NT2/D1 (cell line): Measurements from ENCODE around the gene CDKN1A.

Source experiments
- DNase-seq: peaks from one replicate; pipeline ENCODE4 v3.0.0-alpha.2; 2011; ENCODE audit warnings: low read depth, low spot score
- H3K27me3 ChIP-seq: 2 replicates; pipeline ENCODE4 v1.6.0; 2011; ENCODE audit warnings: mild to moderate bottlenecking; ENCODE audit not compliant: insufficient read length, insufficient read depth
- H3K36me3 ChIP-seq: 2 replicates; pipeline ENCODE4 v1.6.1; 2011; ENCODE audit warnings: mild to moderate bottlenecking, low read length, mixed read lengths; ENCODE audit not compliant: insufficient read depth, insufficient read length
- H3K4me1 ChIP-seq: 2 replicates; pipeline ENCODE4 v1.5.1; 2011; ENCODE audit not compliant: insufficient read depth, insufficient read length
- H3K4me3 ChIP-seq: 2 replicates; pipeline ENCODE4 v1.5.1; 2011; ENCODE audit warnings: low read depth; ENCODE audit not compliant: insufficient read length
- H3K9ac ChIP-seq: 2 replicates; pipeline ENCODE4 v1.6.0; 2011; ENCODE audit warnings: low read depth; ENCODE audit not compliant: insufficient read length
- H3K9me3 ChIP-seq: 2 replicates; pipeline ENCODE4 v1.5.1; 2011; ENCODE audit warnings: mild to moderate bottlenecking, low read length; ENCODE audit not compliant: insufficient read depth
- SUZ12 ChIP-seq: IDR thresholded peaks from 2 replicates; pipeline ENCODE4 v1.6.1; 2011; ENCODE audit not compliant: insufficient read length, insufficient read depth; ENCODE audit errors: extremely low read depth
- YY1 ChIP-seq: IDR thresholded peaks from 2 replicates; pipeline ENCODE4 v1.6.1; 2011; ENCODE audit not compliant: insufficient read length, insufficient read depth
- ZNF274 ChIP-seq: IDR thresholded peaks from 2 replicates; pipeline ENCODE4 v1.6.1; 2011; ENCODE audit warnings: mild to moderate bottlenecking, low read depth, low read length

The CDKN1A gene

DNA sequence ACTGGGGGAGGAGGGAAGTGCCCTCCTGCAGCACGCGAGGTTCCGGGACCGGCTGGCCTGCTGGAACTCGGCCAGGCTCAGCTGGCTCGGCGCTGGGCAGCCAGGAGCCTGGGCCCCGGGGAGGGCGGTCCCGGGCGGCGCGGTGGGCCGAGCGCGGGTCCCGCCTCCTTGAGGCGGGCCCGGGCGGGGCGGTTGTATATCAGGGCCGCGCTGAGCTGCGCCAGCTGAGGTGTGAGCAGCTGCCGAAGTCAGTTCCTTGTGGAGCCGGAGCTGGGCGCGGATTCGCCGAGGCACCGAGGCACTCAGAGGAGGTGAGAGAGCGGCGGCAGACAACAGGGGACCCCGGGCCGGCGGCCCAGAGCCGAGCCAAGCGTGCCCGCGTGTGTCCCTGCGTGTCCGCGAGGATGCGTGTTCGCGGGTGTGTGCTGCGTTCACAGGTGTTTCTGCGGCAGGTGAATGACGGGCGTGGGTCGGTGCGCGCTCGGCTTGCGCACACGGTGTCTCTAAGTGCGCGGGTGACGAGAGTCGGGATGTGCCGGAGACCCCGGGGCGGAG is at the start of gene CDKN1A:
CDKN1A (plus strand) TSS at position 227 of the 555 bp plus-strand sequence. CDS start 5,388 bp downstream, outside the sequence.
- H3K9ac ChIP-seq = peak within 1 kb of the TSS; percentile 90
- peaks cover 17% of the 10 kb centered on the region for H3K36me3 ChIP-seq
- peaks cover 27% of the 10 kb centered on the region for H3K27me3 ChIP-seq
- peak within 1 kb of the TSS; percentile 85 for H3K4me3 ChIP-seq
- no peak for TF ChIP-seq SUZ12
- H3K9me3 ChIP-seq = no peaks in the 10 kb centered on the region
- H3K4me1 ChIP-seq = peaks cover 8% of the 10 kb centered on the region
- peak; percentile 48 for DNase-seq

DNA sequence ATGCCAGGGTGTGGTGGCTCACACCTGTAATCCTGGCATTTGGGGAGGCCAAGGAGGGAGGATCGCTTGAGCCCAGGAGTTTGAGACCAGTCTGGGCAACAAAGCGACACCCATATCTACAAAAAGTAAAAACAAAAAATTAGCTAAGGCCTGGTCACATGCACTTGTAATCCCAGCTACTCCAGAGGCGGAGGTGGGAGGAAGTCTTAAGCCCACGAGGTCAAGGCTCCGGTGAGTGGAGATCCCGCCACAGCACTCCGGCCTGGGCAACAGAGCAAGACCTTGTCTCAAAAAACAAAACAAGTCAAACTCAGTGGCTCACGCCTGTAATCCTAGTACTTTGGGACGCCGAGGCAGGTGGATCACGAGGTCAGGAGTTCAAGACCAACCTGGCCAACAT is 48.7 kb upstream of the CDKN1A start:
- Histone ChIP-seq H3K36me3 (no peaks in the 10 kb centered on the region), H3K4me3 (no peak overlapping the region), H3K27me3 (no peaks in the 10 kb centered on the region), H3K9ac (no peak overlapping the region), H3K9me3 (no peaks in the 10 kb centered on the region), H3K4me1 (peaks cover 8% of the 10 kb centered on the region)
- TF ChIP-seq SUZ12 (no peak), ZNF274 (no peak), YY1 (no peak)
- no peak for DNase-seq

DNA sequence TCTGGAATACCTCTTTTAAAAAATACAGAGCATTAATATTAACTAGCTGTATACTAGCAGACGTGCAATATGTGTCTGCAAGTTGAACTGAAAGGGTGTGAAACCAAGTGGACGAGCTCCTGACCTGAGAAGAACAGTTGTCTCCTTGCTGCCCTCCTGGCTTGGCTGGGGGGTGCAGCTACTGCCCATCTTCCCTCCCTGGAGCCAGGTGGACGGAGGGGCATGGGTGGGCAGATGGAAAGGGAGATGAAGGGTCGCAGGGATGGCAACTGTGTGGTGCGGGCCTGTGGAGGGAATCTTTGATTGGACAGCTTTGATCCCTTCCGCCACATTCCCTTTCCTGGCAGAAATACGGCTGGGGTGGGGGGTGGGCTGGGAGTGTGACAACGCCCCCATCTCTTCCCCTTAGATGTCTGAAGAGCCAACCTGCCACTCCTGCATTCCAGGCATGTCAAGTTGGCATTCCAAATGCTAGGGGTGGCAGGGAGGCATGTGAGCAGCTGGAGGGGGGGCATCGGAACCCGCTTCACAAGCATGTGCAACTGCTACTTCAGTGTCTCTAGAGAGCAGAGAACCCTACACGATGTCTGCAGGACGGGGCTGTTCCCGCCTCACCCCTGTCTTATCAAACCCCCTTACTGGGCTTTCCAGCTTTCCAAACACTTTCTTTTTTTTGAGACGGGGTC is 47.0 kb upstream of the CDKN1A start:
- Histone ChIP-seq H3K9ac (no peak overlapping the region), H3K4me1 (peaks cover 15% of the 10 kb centered on the region)

DNA sequence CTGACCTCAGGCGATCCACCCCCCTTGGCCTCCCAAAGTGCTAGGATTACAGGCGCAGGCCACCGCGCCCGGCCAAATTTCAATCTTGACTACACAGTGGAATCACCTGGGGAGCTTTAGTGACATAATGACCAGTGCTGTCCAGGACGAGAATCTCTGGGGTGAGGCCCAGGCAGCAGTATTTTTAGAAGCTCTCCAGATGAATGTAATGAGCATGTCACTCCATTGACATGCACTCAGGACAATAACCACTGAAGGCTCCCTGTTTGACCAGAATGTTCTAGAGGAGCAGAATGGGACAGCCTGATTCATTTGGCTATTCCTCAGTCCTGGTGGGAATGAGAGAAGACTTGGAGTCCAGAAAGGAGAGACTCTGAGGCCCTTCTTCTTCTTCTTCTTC is 45.1 kb upstream of the CDKN1A start:
- TF ChIP-seq YY1 (no peak), SUZ12 (no peak), ZNF274 (no peak)
- no peak overlapping the region for H3K9ac ChIP-seq
- no peak for DNase-seq
- no peak overlapping the region for H3K4me3 ChIP-seq
- no peaks in the 10 kb centered on the region for H3K36me3 ChIP-seq
- H3K4me1 ChIP-seq = peaks cover 18% of the 10 kb centered on the region
- no peaks in the 10 kb centered on the region for H3K9me3 ChIP-seq
- H3K27me3 ChIP-seq = no peaks in the 10 kb centered on the region

More for the DNA sequence above, 47.0 kb upstream of the CDKN1A start:
- Histone ChIP-seq H3K27me3 (no peaks in the 10 kb centered on the region), H3K36me3 (no peaks in the 10 kb centered on the region), H3K4me3 (no peak overlapping the region), H3K9me3 (no peaks in the 10 kb centered on the region)
- no peak for TF ChIP-seq ZNF274
- TF ChIP-seq YY1 = no peak
- TF ChIP-seq SUZ12 = no peak
- no peak for DNase-seq

DNA sequence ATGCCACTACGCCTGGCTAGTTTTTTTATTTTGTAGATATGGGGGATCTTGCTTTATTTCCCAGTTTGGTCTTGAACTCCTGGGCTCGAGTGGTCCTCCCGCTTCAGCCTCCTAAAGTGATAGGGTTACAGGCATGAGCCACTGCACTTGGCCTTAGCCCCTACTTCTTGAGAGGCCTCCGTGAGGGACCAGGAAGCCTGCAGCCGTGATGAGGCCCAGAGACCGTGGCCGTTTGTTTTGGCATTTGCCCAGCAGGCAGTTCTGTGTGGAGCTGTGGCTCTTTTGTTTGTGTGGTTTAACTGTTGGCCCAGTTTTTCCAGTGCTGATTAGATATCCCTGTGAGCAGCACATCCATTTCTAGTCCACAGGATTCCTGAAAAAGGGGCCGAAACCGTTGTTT is 44.6 kb upstream of the CDKN1A start:
- H3K9me3 ChIP-seq = no peaks in the 10 kb centered on the region
- no peak for DNase-seq

DNA sequence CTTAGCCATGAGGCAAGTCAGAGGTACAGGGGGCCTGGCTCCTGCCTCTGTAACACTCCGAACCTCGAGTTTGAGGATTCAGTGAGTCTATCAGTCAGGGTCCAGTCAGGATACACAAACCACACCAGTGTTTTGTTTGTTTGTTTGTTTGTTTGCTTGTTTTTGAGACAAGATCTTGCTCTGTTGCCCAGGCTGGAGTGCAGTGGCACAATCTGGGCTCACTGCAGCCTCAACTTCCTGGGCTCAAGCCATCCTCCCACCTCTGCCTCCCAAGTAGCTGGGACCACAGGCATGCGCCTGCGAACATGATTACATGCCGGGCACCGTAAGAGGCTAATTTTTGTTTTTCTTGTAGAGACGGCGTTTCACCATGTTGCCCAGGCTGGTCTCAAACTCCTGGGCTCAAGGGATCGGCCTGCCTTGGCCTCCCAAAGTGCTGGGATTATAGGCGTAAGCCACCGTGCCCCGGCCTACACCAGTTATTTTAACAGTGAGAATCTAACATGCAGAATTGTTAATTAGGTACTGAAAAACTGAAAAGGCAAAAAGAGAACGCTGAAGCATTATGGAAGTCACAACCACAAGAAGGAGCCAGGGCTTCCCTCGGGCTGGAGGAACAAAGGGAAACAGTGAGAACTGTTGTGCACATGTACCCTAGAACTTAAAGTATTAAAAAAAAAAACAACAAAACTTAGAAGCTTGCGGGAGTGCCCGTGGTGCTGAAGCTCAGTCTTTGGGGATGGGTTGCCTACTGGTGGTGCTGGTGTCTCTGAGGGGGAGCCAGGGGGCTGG is 44.0 kb upstream of the CDKN1A start:
- Histone ChIP-seq H3K4me3 (no peak overlapping the region), H3K27me3 (no peaks in the 10 kb centered on the region), H3K4me1 (peaks cover 18% of the 10 kb centered on the region), H3K36me3 (no peaks in the 10 kb centered on the region), H3K9ac (no peak overlapping the region), H3K9me3 (no peaks in the 10 kb centered on the region)
- no peak for DNase-seq
- TF ChIP-seq SUZ12 (no peak), YY1 (no peak), ZNF274 (no peak)

More for the DNA sequence above, 44.6 kb upstream of the CDKN1A start:
- H3K4me3 ChIP-seq = no peak overlapping the region
- H3K9ac ChIP-seq = no peak overlapping the region
- no peaks in the 10 kb centered on the region for H3K36me3 ChIP-seq
- H3K4me1 ChIP-seq = peaks cover 18% of the 10 kb centered on the region
- TF ChIP-seq SUZ12 (no peak), YY1 (no peak), ZNF274 (no peak)
- H3K27me3 ChIP-seq = no peaks in the 10 kb centered on the region

GRCh38 chr6:36636283-36636682 is 42.2 kb upstream of the CDKN1A start:
- DNase-seq = no peak
- Histone ChIP-seq H3K9me3 (no peaks in the 10 kb centered on the region), H3K36me3 (no peaks in the 10 kb centered on the region), H3K4me1 (peaks cover 18% of the 10 kb centered on the region), H3K9ac (peak overlapping the region; percentile 26), H3K27me3 (no peaks in the 10 kb centered on the region), H3K4me3 (no peak overlapping the region)
- TF ChIP-seq SUZ12 (no peak), YY1 (no peak), ZNF274 (no peak)
